Measurements from ENCODE around the gene UBE2S.

Gene UBE2S

GRCh38 chr19:55365964-55366363 is 41.6 kb downstream of the UBE2S start:
- no peak for TF ChIP-seq TAF1 (IDR thresholded peaks at IDR 0.05; ENCODE audit: borderline replicate concordance, insufficient read depth, low read length)
- no peak for TF ChIP-seq POLR2AphosphoS5 (IDR thresholded peaks at IDR 0.05; ENCODE audit: low read depth, low read length)
- no peak for TF ChIP-seq SIN3A (IDR thresholded peaks at IDR 0.05; ENCODE audit: borderline replicate concordance, insufficient read depth, low read length)
- no peak for TF ChIP-seq FOXP2 (optimal IDR thresholded peaks at IDR 0.05; ENCODE audit: borderline replicate concordance, extremely low read depth, extremely low read length, insufficient read depth)
- TF ChIP-seq, protein P1, sequence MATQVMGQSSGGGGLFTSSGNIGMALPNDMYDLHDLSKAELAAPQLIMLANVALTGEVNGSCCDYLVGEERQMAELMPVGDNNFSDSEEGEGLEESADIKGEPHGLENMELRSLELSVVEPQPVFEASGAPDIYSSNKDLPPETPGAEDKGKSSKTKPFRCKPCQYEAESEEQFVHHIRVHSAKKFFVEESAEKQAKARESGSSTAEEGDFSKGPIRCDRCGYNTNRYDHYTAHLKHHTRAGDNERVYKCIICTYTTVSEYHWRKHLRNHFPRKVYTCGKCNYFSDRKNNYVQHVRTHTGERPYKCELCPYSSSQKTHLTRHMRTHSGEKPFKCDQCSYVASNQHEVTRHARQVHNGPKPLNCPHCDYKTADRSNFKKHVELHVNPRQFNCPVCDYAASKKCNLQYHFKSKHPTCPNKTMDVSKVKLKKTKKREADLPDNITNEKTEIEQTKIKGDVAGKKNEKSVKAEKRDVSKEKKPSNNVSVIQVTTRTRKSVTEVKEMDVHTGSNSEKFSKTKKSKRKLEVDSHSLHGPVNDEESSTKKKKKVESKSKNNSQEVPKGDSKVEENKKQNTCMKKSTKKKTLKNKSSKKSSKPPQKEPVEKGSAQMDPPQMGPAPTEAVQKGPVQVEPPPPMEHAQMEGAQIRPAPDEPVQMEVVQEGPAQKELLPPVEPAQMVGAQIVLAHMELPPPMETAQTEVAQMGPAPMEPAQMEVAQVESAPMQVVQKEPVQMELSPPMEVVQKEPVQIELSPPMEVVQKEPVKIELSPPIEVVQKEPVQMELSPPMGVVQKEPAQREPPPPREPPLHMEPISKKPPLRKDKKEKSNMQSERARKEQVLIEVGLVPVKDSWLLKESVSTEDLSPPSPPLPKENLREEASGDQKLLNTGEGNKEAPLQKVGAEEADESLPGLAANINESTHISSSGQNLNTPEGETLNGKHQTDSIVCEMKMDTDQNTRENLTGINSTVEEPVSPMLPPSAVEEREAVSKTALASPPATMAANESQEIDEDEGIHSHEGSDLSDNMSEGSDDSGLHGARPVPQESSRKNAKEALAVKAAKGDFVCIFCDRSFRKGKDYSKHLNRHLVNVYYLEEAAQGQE (IDR thresholded peaks at IDR 0.05; ENCODE audit: insufficient read depth in 1 of 2, low read depth in 2 of 2, low read length in 2 of 2): no peak

DNA sequence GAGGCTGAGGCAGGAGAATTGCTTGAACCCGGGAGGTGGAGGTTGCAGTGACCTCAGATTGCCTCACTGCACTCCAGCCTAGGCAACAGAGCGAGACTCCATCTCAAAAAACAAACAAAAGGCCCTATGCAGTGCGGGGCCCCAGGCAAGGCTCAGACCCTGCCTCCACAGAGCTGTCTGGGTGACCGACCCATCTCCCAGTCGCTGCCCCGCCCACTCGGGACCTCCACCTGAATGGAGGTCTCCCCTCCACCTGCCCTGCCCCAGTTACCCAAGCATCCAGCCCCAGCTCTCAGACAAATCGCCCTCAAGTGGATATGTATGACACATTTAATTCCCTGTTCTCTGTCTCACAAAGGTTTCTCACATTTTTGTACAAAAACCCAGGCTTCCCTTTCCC is 42.3 kb downstream of the UBE2S start:
- TF ChIP-seq POLR2AphosphoS5 (IDR thresholded peaks at IDR 0.05; ENCODE audit: low read depth, low read length): no peak
- TF ChIP-seq TAF1 (IDR thresholded peaks at IDR 0.05; ENCODE audit: borderline replicate concordance, insufficient read depth, low read length): no peak
- no peak for TF ChIP-seq SIN3A (IDR thresholded peaks at IDR 0.05; ENCODE audit: borderline replicate concordance, insufficient read depth, low read length)
- TF ChIP-seq FOXP2 (optimal IDR thresholded peaks at IDR 0.05; ENCODE audit: borderline replicate concordance, extremely low read depth, extremely low read length, insufficient read depth): no peak
- TF ChIP-seq, protein P1 (IDR thresholded peaks at IDR 0.05; ENCODE audit: insufficient read depth in 1 of 2, low read depth in 2 of 2, low read length in 2 of 2): no peak

- TF ChIP-seq POLR2AphosphoS5 (IDR thresholded peaks at IDR 0.05; ENCODE audit: low read depth, low read length): no peak
- no peak for TF ChIP-seq FOXP2 (optimal IDR thresholded peaks at IDR 0.05; ENCODE audit: borderline replicate concordance, extremely low read depth, extremely low read length, insufficient read depth)
- TF ChIP-seq TAF1 (IDR thresholded peaks at IDR 0.05; ENCODE audit: borderline replicate concordance, insufficient read depth, low read length): no peak
- TF ChIP-seq, protein P1 (IDR thresholded peaks at IDR 0.05; ENCODE audit: insufficient read depth in 1 of 2, low read depth in 2 of 2, low read length in 2 of 2): no peak
- no peak for TF ChIP-seq SIN3A (IDR thresholded peaks at IDR 0.05; ENCODE audit: borderline replicate concordance, insufficient read depth, low read length)
These were observed 44.4 kb downstream of the UBE2S start, which contains the start of gene GARIN5B for GRCh38 chr19:55362990-55363716. TSS of gene GARIN5B (minus strand) at chr19:55363260. CDS start at chr19:55363066, 194 bp downstream.

DNA sequence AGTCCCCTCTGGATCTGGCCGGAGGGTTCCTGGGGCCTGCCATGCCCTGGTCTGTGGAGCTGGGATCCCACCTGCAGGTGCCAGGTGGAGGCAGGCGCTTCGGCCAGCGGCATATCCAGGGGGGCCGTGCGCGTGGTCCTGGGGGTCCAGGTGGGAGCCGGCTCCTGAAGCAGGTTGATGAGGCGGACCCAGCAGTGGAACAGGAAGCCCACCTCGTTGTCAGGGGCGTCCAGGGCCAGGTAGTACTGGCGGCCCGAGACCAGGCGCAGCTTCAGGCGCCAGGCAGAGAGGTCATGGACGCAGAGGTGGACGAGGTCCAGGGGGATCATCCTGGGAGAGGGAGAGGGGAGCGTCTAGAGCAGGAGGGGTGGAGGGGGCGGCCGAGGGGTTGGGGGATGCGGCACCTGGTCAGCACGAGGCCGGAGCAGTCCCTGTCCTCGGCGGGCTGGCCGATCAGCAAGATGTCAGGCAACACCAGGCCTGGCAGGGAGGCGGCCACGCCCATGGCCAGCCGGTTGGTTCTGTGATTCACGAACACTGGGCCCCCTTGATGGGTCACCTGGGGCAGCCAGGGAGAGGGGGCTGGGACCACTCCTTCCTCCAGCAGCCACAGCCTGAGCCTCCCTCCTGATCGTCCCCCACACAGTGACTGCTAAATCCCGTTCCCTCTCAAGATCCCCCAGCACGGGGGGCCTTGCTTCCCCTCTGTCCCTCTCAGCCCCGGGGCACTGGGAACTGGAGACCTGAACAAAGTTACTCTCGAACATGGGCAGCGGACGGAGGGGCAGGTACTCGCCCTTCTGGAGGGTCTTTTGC is 45.2 kb downstream of the UBE2S start:
- TF ChIP-seq TAF1 (IDR thresholded peaks at IDR 0.05; ENCODE audit: borderline replicate concordance, insufficient read depth, low read length) (no peak), SIN3A (IDR thresholded peaks at IDR 0.05; ENCODE audit: borderline replicate concordance, insufficient read depth, low read length) (no peak), POLR2AphosphoS5 (IDR thresholded peaks at IDR 0.05; ENCODE audit: low read depth, low read length) (no peak), FOXP2 (optimal IDR thresholded peaks at IDR 0.05; ENCODE audit: borderline replicate concordance, extremely low read depth, extremely low read length, insufficient read depth) (no peak)
- TF ChIP-seq, protein P1 (IDR thresholded peaks at IDR 0.05; ENCODE audit: insufficient read depth in 1 of 2, low read depth in 2 of 2, low read length in 2 of 2): no peak
